ENCODE data around the gene UBE2E1.

DNA sequence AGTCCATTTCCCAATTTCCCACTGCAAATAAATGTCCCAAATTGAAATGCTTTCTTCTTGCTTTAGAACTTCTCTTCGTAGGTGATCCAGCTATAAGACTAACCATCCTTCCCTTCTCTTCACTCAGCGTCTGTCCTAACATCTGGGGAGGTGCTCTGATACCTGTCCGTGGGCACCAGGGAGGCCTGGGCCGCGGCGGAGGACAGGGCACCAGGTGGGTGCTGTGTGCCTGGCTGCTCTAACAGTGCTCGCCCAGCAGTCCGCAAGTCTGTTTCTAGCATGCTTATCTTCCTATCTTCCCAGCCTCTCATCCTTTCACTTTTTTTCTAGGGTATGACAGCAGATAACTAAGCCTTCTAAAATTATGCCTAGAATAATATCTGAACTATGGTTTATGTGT is 73.7 kb downstream of the UBE2E1 start:
- TF ChIP-seq POLR2A (IDR thresholded peaks at IDR 0.05; ENCODE audit: low read depth): no peak
- TF ChIP-seq, protein P1, sequence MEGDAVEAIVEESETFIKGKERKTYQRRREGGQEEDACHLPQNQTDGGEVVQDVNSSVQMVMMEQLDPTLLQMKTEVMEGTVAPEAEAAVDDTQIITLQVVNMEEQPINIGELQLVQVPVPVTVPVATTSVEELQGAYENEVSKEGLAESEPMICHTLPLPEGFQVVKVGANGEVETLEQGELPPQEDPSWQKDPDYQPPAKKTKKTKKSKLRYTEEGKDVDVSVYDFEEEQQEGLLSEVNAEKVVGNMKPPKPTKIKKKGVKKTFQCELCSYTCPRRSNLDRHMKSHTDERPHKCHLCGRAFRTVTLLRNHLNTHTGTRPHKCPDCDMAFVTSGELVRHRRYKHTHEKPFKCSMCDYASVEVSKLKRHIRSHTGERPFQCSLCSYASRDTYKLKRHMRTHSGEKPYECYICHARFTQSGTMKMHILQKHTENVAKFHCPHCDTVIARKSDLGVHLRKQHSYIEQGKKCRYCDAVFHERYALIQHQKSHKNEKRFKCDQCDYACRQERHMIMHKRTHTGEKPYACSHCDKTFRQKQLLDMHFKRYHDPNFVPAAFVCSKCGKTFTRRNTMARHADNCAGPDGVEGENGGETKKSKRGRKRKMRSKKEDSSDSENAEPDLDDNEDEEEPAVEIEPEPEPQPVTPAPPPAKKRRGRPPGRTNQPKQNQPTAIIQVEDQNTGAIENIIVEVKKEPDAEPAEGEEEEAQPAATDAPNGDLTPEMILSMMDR (IDR thresholded peaks at IDR 0.05): no peak
- no peak for TF ChIP-seq EP300 (IDR thresholded peaks at IDR 0.05)
